HUES48 (cell line): ENCODE results near the gene CELF4.

Experiments used
- H3K27ac ChIP-seq: one replicate; pipeline ENCODE4 v1.7.0; 2013; ENCODE audit warnings: low read depth, low read length, inconsistent platforms
- H3K27me3 ChIP-seq: 2 replicates; pipeline ENCODE4 v1.6.1; 2013; ENCODE audit warnings: mild to moderate bottlenecking, low read length; ENCODE audit not compliant: control insufficient read depth, insufficient read depth
- H3K36me3 ChIP-seq: 2 replicates; pipeline ENCODE4 v1.6.1; 2013; ENCODE audit warnings: low read length; ENCODE audit not compliant: control insufficient read depth, insufficient read depth
- H3K4me1 ChIP-seq: 2 replicates; pipeline ENCODE4 v1.6.1; 2013; ENCODE audit warnings: mild to moderate bottlenecking, low read length; ENCODE audit not compliant: control insufficient read depth, insufficient read depth
- H3K4me3 ChIP-seq: 2 replicates; pipeline ENCODE4 v1.5.1; 2013; ENCODE audit warnings: mild to moderate bottlenecking, low read depth, low read length
- H3K9ac ChIP-seq: 2 replicates; pipeline ENCODE4 v1.6.1; 2013; ENCODE audit warnings: mild to moderate bottlenecking, low read depth, low read length, moderate library complexity
- H3K9me3 ChIP-seq: 2 replicates; pipeline ENCODE4 v1.6.1; 2013; ENCODE audit warnings: low read length; ENCODE audit not compliant: control insufficient read depth, insufficient read depth

CELF4 gene

GRCh38 chr18:37393221-37393827, 172.3 kb downstream of the CELF4 start:
- Histone ChIP-seq H3K27ac (no peak overlapping the region), H3K4me1 (peaks cover 12% of the 10 kb centered on the region), H3K9ac (no peak overlapping the region), H3K27me3 (peaks cover 56% of the 10 kb centered on the region), H3K36me3 (no peaks in the 10 kb centered on the region), H3K4me3 (peak overlapping the region; percentile 58), H3K9me3 (peaks cover 4% of the 10 kb centered on the region)

GRCh38 chr18:37392648-37393047, 172.9 kb downstream of the CELF4 start:
- no peak overlapping the region for H3K4me3 ChIP-seq
- H3K27me3 ChIP-seq = peaks cover 56% of the 10 kb centered on the region
- H3K27ac ChIP-seq = no peak overlapping the region
- peaks cover 4% of the 10 kb centered on the region for H3K9me3 ChIP-seq
- H3K9ac ChIP-seq = no peak overlapping the region
- H3K4me1 ChIP-seq = peaks cover 12% of the 10 kb centered on the region
- no peaks in the 10 kb centered on the region for H3K36me3 ChIP-seq

GRCh38 chr18:37391698-37392548, 173.7 kb downstream of the CELF4 start:
- Histone ChIP-seq H3K9ac (no peak overlapping the region), H3K36me3 (no peaks in the 10 kb centered on the region), H3K9me3 (peaks cover 4% of the 10 kb centered on the region), H3K4me1 (peaks cover 12% of the 10 kb centered on the region), H3K27me3 (peaks cover 52% of the 10 kb centered on the region), H3K4me3 (no peak overlapping the region), H3K27ac (no peak overlapping the region)

GRCh38 chr18:37391156-37391555, 174.4 kb downstream of the CELF4 start:
- Histone ChIP-seq H3K27me3 (peaks cover 44% of the 10 kb centered on the region), H3K4me3 (no peak overlapping the region), H3K4me1 (peaks cover 12% of the 10 kb centered on the region), H3K27ac (no peak overlapping the region), H3K9me3 (peaks cover 4% of the 10 kb centered on the region), H3K36me3 (no peaks in the 10 kb centered on the region), H3K9ac (no peak overlapping the region)

GRCh38 chr18:37390687-37391086, 174.9 kb downstream of the CELF4 start:
- no peak overlapping the region for H3K27ac ChIP-seq

GRCh38 chr18:37389684-37390368, 175.8 kb downstream of the CELF4 start:
- H3K27me3 ChIP-seq = peaks cover 31% of the 10 kb centered on the region
- peaks cover 12% of the 10 kb centered on the region for H3K4me1 ChIP-seq
- H3K36me3 ChIP-seq = no peaks in the 10 kb centered on the region
- H3K27ac ChIP-seq = no peak overlapping the region
- H3K9ac ChIP-seq = no peak overlapping the region
- no peak overlapping the region for H3K4me3 ChIP-seq
- peaks cover 4% of the 10 kb centered on the region for H3K9me3 ChIP-seq

More at GRCh38 chr18:37390687-37391086, 174.9 kb downstream of the CELF4 start:
- Histone ChIP-seq H3K9me3 (peaks cover 4% of the 10 kb centered on the region), H3K4me1 (peaks cover 12% of the 10 kb centered on the region), H3K4me3 (no peak overlapping the region), H3K36me3 (no peaks in the 10 kb centered on the region), H3K27me3 (peaks cover 40% of the 10 kb centered on the region), H3K9ac (no peak overlapping the region)

GRCh38 chr18:37389041-37389440, 176.6 kb downstream of the CELF4 start:
- H3K9me3 ChIP-seq = peaks cover 4% of the 10 kb centered on the region

GRCh38 chr18:37388413-37388812, 177.2 kb downstream of the CELF4 start:
- Histone ChIP-seq H3K4me3 (no peak overlapping the region), H3K9ac (no peak overlapping the region), H3K4me1 (peaks cover 17% of the 10 kb centered on the region), H3K9me3 (peaks cover 4% of the 10 kb centered on the region), H3K27me3 (peaks cover 21% of the 10 kb centered on the region), H3K36me3 (no peaks in the 10 kb centered on the region), H3K27ac (no peak overlapping the region)

More at GRCh38 chr18:37389041-37389440, 176.6 kb downstream of the CELF4 start:
- no peaks in the 10 kb centered on the region for H3K36me3 ChIP-seq
- H3K27me3 ChIP-seq = peaks cover 24% of the 10 kb centered on the region
- H3K9ac ChIP-seq = no peak overlapping the region
- peaks cover 14% of the 10 kb centered on the region for H3K4me1 ChIP-seq
- no peak overlapping the region for H3K27ac ChIP-seq
- H3K4me3 ChIP-seq = no peak overlapping the region

- peaks cover 4% of the 10 kb centered on the region for H3K9me3 ChIP-seq
- H3K27me3 ChIP-seq = no peaks in the 10 kb centered on the region; the same call in 1 of the 2 replicates
- H3K27ac ChIP-seq = no peak overlapping the region
- no peak overlapping the region for H3K4me3 ChIP-seq
- H3K9ac ChIP-seq = no peak overlapping the region
- peaks cover 12% of the 10 kb centered on the region for H3K4me1 ChIP-seq
- no peaks in the 10 kb centered on the region for H3K36me3 ChIP-seq
These were observed 179.5 kb downstream of the CELF4 start for GRCh38 chr18:37385846-37386778.

GRCh38 chr18:37383846-37384595, 181.6 kb downstream of the CELF4 start:
- Histone ChIP-seq H3K4me1 (peaks cover 12% of the 10 kb centered on the region), H3K9me3 (no peaks in the 10 kb centered on the region), H3K27me3 (no peaks in the 10 kb centered on the region), H3K36me3 (no peaks in the 10 kb centered on the region), H3K27ac (no peak overlapping the region), H3K9ac (no peak overlapping the region), H3K4me3 (no peak overlapping the region)
